Breast epithelium (tissue), 4 donors: Measurements from ENCODE around the gene S100A4. TPM values are rescaled to one million over a fixed set of nuclear protein-coding genes. Genes with fewer than 3 reads are reported as not detected.

Source experiments
- DNase-seq, 2 donors: peaks; one replicate each; pipeline ENCODE4 v3.0.0-alpha.2; 2019; ENCODE audit warnings: low spot score in 2 of 2
- H3K27ac ChIP-seq, 2 donors: fragments of 200-600 bp; sonication (generic) in 1 of 2; one replicate each; pipeline ENCODE4 v1.5.1; 2016 to 2019; ENCODE audit warnings: mild to moderate bottlenecking in 1 of 2
- H3K27me3 ChIP-seq, 2 donors: fragments of 200-600 bp; sonication (generic) in 1 of 2; one replicate each; pipeline versions ENCODE4 v1.5.1 to v1.6.0; 2017 to 2019; ENCODE audit warnings: control low read depth in 1 of 2, mild to moderate bottlenecking in 1 of 2
- H3K36me3 ChIP-seq: fragments of 200-600 bp; one replicate; pipeline ENCODE4 v1.5.1; 2019
- H3K4me1 ChIP-seq, 2 donors: fragments of 200-600 bp; sonication (generic); one replicate each; pipeline ENCODE4 v1.5.1; 2016 to 2019; ENCODE audit warnings: control low read depth in 1 of 2
- H3K4me3 ChIP-seq, 3 donors: fragments of 200-600 bp; sonication (generic); 1 replicate in 2 of 3; 2 replicates in 1 of 3; pipeline ENCODE4 v1.5.1; 2016 to 2019; ENCODE audit warnings: mild to moderate bottlenecking in 3 of 3, moderate library complexity in 2 of 3
- H3K9me3 ChIP-seq, 2 donors: fragments of 200-600 bp; sonication (generic) in 1 of 2; one replicate each; pipeline ENCODE4 v1.5.1; 2016 to 2019; ENCODE audit warnings: control low read depth in 1 of 2
- POLR2A ChIP-seq: fragments of 450-650 bp; IDR thresholded peaks from one replicate; pipeline ENCODE4 v1.6.1; 2016; ENCODE audit warnings: antibody characterized with exemption, mild to moderate bottlenecking, moderate library complexity
- POLR2AphosphoS5 ChIP-seq, 3 donors: sonication (generic); formaldehyde crosslinking; IDR thresholded peaks; one replicate each; pipeline ENCODE4 v1.6.1; 2017; ENCODE audit warnings: antibody characterized with exemption in 3 of 3
- intact Hi-C: fragments of 100-400 bp; cut with DNase I; formaldehyde crosslinking; loops from one replicate; pipeline ENCODE4 v1.15.1; 2023; ENCODE audit warnings: low total_unique reads
- total RNA-seq, 3 donors: library from RNA; depleted of rRNA; stranded (reverse); fragments of >200 nt; gene quantifications; one replicate each; pipeline ENCODE4 v1.1.0, GENCODE V29; 2016
- TF ChIP-seq, protein P1 (sequence below), 3 donors: fragments of 450-650 bp; IDR thresholded peaks; one replicate each; pipeline ENCODE4 v1.5.1; 2016 to 2017; ENCODE audit warnings: antibody characterized with exemption in 3 of 3, mild to moderate bottlenecking in 3 of 3, moderate library complexity in 3 of 3

Gene S100A4
- total RNA-seq, 3 donors from 2014 or later = 177 to 1,015 (median 198) TPM

GRCh38 chr1:153549741-153550397 is 4.3 kb upstream of the S100A4 start:
- intact Hi-C loops = no loop called here
- H3K36me3 ChIP-seq = no peaks in the 10 kb centered on the region
- no peak for DNase-seq
- H3K27ac ChIP-seq = peak overlapping the region; percentile 89 to 94
- no peak overlapping the region for H3K4me3 ChIP-seq
- H3K27me3 ChIP-seq = no peaks in the 10 kb centered on the region
- H3K4me1 ChIP-seq = peaks cover 5 to 38% of the 10 kb centered on the region in 2 donors
- no peaks in the 10 kb centered on the region for H3K9me3 ChIP-seq
- TF ChIP-seq, protein P1, sequence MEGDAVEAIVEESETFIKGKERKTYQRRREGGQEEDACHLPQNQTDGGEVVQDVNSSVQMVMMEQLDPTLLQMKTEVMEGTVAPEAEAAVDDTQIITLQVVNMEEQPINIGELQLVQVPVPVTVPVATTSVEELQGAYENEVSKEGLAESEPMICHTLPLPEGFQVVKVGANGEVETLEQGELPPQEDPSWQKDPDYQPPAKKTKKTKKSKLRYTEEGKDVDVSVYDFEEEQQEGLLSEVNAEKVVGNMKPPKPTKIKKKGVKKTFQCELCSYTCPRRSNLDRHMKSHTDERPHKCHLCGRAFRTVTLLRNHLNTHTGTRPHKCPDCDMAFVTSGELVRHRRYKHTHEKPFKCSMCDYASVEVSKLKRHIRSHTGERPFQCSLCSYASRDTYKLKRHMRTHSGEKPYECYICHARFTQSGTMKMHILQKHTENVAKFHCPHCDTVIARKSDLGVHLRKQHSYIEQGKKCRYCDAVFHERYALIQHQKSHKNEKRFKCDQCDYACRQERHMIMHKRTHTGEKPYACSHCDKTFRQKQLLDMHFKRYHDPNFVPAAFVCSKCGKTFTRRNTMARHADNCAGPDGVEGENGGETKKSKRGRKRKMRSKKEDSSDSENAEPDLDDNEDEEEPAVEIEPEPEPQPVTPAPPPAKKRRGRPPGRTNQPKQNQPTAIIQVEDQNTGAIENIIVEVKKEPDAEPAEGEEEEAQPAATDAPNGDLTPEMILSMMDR (IDR thresholded peaks at IDR 0.05) = no peak
- no peak for TF ChIP-seq POLR2AphosphoS5 (IDR thresholded peaks at IDR 0.05)

DNA sequence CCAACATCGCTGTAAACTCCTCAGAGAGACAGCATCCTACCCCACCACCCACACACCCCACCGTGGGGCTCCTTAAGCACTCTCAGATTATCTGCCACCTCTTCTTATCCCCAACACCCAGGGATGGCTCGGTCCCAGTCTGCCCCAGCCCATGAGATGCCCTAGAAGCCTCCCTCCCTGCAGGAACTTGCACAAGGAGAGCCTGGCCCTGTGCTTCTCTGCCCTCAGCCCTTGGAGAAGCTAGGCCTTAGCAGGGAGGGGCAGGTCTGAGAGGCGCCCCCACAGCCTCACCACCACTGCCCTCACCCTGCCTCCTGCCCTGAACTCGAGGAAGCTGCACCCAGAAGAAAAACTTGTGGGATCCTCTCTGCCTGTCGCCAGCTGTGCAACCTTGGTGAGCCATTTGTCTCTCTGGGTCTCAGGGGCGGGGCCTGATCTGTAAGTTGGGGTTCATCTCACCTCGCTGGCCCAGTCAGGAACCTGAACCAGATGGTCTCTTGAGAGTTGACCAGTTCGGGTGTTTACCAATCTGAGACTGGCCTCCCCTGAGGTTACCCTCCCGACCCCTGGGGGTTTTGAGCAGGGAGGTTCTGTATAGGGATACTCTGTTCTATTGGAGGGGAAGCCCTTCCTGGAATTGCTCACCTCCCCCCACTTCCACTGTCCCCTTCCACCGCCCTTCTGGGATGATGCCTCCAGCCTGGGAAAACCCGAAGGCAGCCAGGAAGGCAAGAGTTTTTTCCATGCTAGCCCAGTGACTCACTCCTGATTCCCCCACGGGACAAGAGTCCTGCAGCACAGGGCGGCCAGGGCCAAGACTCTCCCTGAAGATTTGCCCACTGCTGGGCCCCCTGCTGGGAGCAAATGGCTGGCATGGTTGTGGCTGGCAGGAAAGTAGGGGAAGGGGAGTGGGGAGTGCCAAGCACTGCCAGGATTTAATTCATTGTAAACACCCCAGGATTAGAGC is 3.4 kb upstream of the S100A4 start, which contains the start of gene S100A3:
TSS of gene S100A3 (minus strand) at position 537 of the 967 bp plus-strand sequence. CDS start 773 bp downstream, outside the sequence.
- intact Hi-C loops = no loop called here
- Histone ChIP-seq H3K9me3 (no peaks in the 10 kb centered on the region), H3K4me3 (peak within 1 kb of the TSS in 1 of 3 donors; percentile 7), H3K27me3 (no peaks in the 10 kb centered on the region), H3K36me3 (no peaks in the 10 kb centered on the region), H3K4me1 (peaks cover 11 to 40% of the 10 kb centered on the region in 2 donors), H3K27ac (peak within 1 kb of the TSS; percentile 89 to 94)
- TF ChIP-seq POLR2A (no peak), POLR2AphosphoS5 (IDR thresholded peaks at IDR 0.05) (peak; percentile 16 to 73 (median 65))
- TF ChIP-seq, protein P1 (IDR thresholded peaks at IDR 0.05) = peak in 1 of 3 donors; percentile 9
- no peak for DNase-seq

DNA sequence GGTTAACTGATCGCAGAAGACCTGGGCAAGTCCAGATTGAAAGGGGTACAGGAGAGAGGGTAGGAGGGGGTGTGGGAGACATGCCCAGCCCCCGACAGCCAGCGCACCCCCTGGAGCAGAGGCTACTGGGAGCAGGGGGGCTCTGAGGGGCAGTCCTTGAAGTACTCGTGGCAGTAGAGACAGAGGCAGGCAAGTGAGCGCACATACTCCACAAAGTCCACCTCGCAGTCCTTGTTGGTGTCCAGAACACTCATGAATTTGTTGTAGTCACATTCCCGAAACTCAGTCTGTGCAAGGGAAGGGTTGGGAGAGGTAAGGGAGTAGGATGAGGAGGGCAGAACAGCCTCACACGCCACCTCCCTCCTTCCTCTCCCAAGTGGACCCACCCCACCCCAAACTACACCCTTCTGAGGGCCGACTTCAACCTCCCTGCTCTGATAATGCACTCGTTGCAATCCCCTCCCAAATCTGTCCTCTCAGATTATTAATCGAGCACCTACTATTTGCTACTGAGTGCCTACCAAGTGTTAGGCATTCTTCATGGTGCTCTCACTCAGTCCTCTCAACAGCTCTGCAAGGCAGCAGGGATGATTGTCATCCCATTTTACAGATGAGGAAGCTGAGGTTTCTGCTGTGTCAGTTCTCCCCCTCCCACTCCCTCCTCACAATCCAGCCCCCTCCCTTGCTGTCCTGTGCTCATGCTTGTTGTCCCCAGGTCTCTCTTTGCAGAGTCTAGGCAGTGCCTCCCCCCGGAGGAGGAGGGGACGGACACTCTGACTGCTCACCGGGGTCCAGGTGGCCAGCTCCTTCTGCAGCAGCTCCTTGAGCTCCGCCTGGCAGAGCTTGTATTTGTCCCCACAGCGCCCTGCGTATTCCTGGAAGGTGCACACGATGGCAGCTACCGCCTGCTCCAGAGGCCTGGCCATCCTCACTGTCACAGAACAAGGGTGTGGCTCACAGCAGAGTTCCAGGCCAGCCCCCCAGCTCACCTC is 2.2 kb upstream of the S100A4 start:
- DNase-seq = no peak
- Histone ChIP-seq H3K4me1 (peaks cover 11 to 42% of the 10 kb centered on the region in 2 donors), H3K27ac (peak overlapping the region; percentile 89 to 94), H3K4me3 (no peak overlapping the region), H3K36me3 (no peaks in the 10 kb centered on the region), H3K9me3 (no peaks in the 10 kb centered on the region), H3K27me3 (no peaks in the 10 kb centered on the region)
- intact Hi-C loops = no loop called here
- TF ChIP-seq, protein P1 (IDR thresholded peaks at IDR 0.05) = no peak
- no peak for TF ChIP-seq POLR2A
- no peak for TF ChIP-seq POLR2AphosphoS5 (IDR thresholded peaks at IDR 0.05)

- TF ChIP-seq POLR2A (no peak), POLR2AphosphoS5 (IDR thresholded peaks at IDR 0.05) (no peak)
- TF ChIP-seq, protein P1 (IDR thresholded peaks at IDR 0.05) = no peak
- H3K4me1 ChIP-seq = peaks cover 11 to 42% of the 10 kb centered on the region in 2 donors
Measured at GRCh38 chr1:153546796-153547559, 1.4 kb upstream of the S100A4 start.

More at GRCh38 chr1:153546796-153547559, 1.4 kb upstream of the S100A4 start:
- no peaks in the 10 kb centered on the region for H3K36me3 ChIP-seq
- H3K4me3 ChIP-seq = peak overlapping the region in 2 of 3 donors; percentile 56 to 62
- no peaks in the 10 kb centered on the region for H3K27me3 ChIP-seq
- intact Hi-C loops = no loop called here
- H3K9me3 ChIP-seq = no peaks in the 10 kb centered on the region
- peak overlapping the region; percentile 89 to 94 for H3K27ac ChIP-seq
- DNase-seq = no peak
